Liver (tissue), 9 donors: ENCODE data around the gene ALG9. TPM values are rescaled to one million over a fixed set of nuclear protein-coding genes. Genes with fewer than 3 reads are reported as not detected.

Source experiments
- DNase-seq: peaks from one replicate; pipeline ENCODE4 v3.0.0-alpha.2; 2017; ENCODE audit warnings: low spot score
- H3K27ac ChIP-seq, 2 donors: one replicate each; pipeline ENCODE4 v1.7.0; 2013; ENCODE audit warnings: inconsistent platforms in 2 of 2, low read length in 2 of 2, control low read depth in 1 of 2, low read depth in 1 of 2, mild to moderate bottlenecking in 1 of 2
- H3K27me3 ChIP-seq, 4 donors: one replicate each; pipeline versions ENCODE4 v1.6.1 to v1.7.0; 2013; ENCODE audit warnings: low read length in 3 of 4, inconsistent platforms in 1 of 4, mild to moderate bottlenecking in 1 of 4, moderate library complexity in 1 of 4; ENCODE audit not compliant: control insufficient read depth in 4 of 4, insufficient read depth in 4 of 4
- H3K36me3 ChIP-seq, 4 donors: one replicate each; pipeline versions ENCODE4 v1.6.1 to v1.7.0; 2013; ENCODE audit warnings: low read length in 3 of 4, mild to moderate bottlenecking in 3 of 4, low read depth in 1 of 4, moderate library complexity in 1 of 4; ENCODE audit not compliant: control insufficient read depth in 4 of 4, insufficient read depth in 3 of 4
- H3K4me1 ChIP-seq, 4 donors: one replicate each; pipeline versions ENCODE4 v1.6.1 to v1.7.0; 2013; ENCODE audit warnings: low read length in 3 of 4, mild to moderate bottlenecking in 3 of 4, moderate library complexity in 1 of 4; ENCODE audit not compliant: control insufficient read depth in 4 of 4, insufficient read depth in 4 of 4
- H3K4me3 ChIP-seq, 3 donors: one replicate each; pipeline versions ENCODE4 v1.6.1 to v1.7.0; 2013; ENCODE audit warnings: low read length in 3 of 3, control low read depth in 1 of 3, low read depth in 1 of 3, mild to moderate bottlenecking in 1 of 3
- H3K9ac ChIP-seq, 2 donors: one replicate each; pipeline ENCODE4 v1.7.0; 2013; ENCODE audit warnings: low read length in 2 of 2, mild to moderate bottlenecking in 2 of 2, moderate library complexity in 2 of 2, control low read depth in 1 of 2, low read depth in 1 of 2
- H3K9me3 ChIP-seq, 4 donors: one replicate each; pipeline versions ENCODE4 v1.6.1 to v1.7.0; 2013; ENCODE audit warnings: low read length in 3 of 4; ENCODE audit not compliant: control insufficient read depth in 4 of 4
- ATF3 ChIP-seq: IDR thresholded peaks from 2 replicates; pipeline ENCODE4 v1.6.1; 2016; ENCODE audit warnings: antibody characterized with exemption
- CTCF ChIP-seq: fragments of 150-350 bp; IDR thresholded peaks from 2 replicates; pipeline ENCODE4 v1.5.1; 2017; ENCODE audit warnings: improper control_type of control experiment, low read depth, low read length; ENCODE audit not compliant: missing input control
- EGR1 ChIP-seq, 2 donors: IDR thresholded peaks; 2 replicates each; pipeline ENCODE4 v1.6.1; 2016 to 2018; ENCODE audit warnings: antibody characterized with exemption in 2 of 2, low read depth in 2 of 2
- FOXA1 ChIP-seq: IDR thresholded peaks from 2 replicates; pipeline ENCODE4 v1.6.1; 2016; ENCODE audit warnings: antibody characterized with exemption
- FOXA2 ChIP-seq: IDR thresholded peaks from 2 replicates; pipeline ENCODE4 v1.6.1; 2016; ENCODE audit warnings: antibody characterized with exemption
- GABPA ChIP-seq, 2 donors: IDR thresholded peaks in 1 of 2; conservative IDR thresholded peaks in 1 of 2; 2 replicates each; pipeline ENCODE4 v1.6.1; 2016; ENCODE audit warnings: antibody characterized with exemption in 2 of 2, mild to moderate bottlenecking in 1 of 2, moderate library complexity in 1 of 2
- HNF4A ChIP-seq, 2 donors: conservative IDR thresholded peaks; 2 replicates each; pipeline ENCODE4 v1.6.1; 2016; ENCODE audit warnings: antibody characterized with exemption in 2 of 2, mild to moderate bottlenecking in 2 of 2
- HNF4G ChIP-seq: IDR thresholded peaks from 2 replicates; pipeline ENCODE4 v1.6.1; 2016; ENCODE audit warnings: antibody characterized with exemption
- JUND ChIP-seq, 2 donors: IDR thresholded peaks; 2 replicates each; pipeline ENCODE4 v1.6.1; 2016; ENCODE audit warnings: antibody characterized with exemption in 2 of 2
- MAX ChIP-seq: IDR thresholded peaks from 2 replicates; pipeline ENCODE4 v1.6.1; 2016; ENCODE audit warnings: antibody characterized with exemption
- NR2F2 ChIP-seq: IDR thresholded peaks from 2 replicates; pipeline ENCODE4 v1.6.1; 2016; ENCODE audit warnings: antibody characterized with exemption
- RAD21 ChIP-seq, 2 donors: IDR thresholded peaks; 2 replicates each; pipeline ENCODE4 v1.6.1; 2016; ENCODE audit warnings: antibody characterized with exemption in 2 of 2, mild to moderate bottlenecking in 2 of 2
- REST ChIP-seq: IDR thresholded peaks from 2 replicates; pipeline ENCODE4 v1.6.1; 2016; ENCODE audit warnings: antibody characterized with exemption, mild to moderate bottlenecking
- RXRA ChIP-seq, 2 donors: IDR thresholded peaks; 2 replicates each; pipeline ENCODE4 v1.6.1; 2017 to 2018; ENCODE audit warnings: antibody characterized with exemption in 2 of 2, mild to moderate bottlenecking in 1 of 2
- SP1 ChIP-seq: IDR thresholded peaks from 2 replicates; pipeline ENCODE4 v1.6.1; 2018; ENCODE audit warnings: antibody characterized with exemption, mild to moderate bottlenecking
- TAF1 ChIP-seq: conservative IDR thresholded peaks from 2 replicates; pipeline ENCODE4 v1.6.1; 2016; ENCODE audit warnings: antibody characterized with exemption, mild to moderate bottlenecking
- YY1 ChIP-seq: IDR thresholded peaks from 2 replicates; pipeline ENCODE4 v1.6.1; 2016; ENCODE audit warnings: antibody characterized with exemption, mild to moderate bottlenecking
- ZBTB33 ChIP-seq: IDR thresholded peaks from 2 replicates; pipeline ENCODE4 v1.6.1; 2016; ENCODE audit warnings: antibody characterized with exemption
- WGBS: extraction: QIAGEN DNeasy Blood & Tissue Kit; methylation state at CpG from one replicate; pipeline ENCODE4 v1.1.7; 2013; 5-methylcytosine and 5-hydroxymethylcytosine counted together
- polyA plus RNA-seq, 2 donors: library from polyadenylated mRNA; stranded (reverse) in 1 of 2; unstranded in 1 of 2; fragments of 200-250 nt in 1 of 2; fragments of >200 nt in 1 of 2; fragmentation: Nextera tagmentation in 1 of 2; extraction: Ambion mirVana in 1 of 2; gene quantifications; one replicate each; pipeline versions ENCODE4 v1.2.1 to v1.2.3, GENCODE V29; 2013 to 2015
- total RNA-seq, 2 donors: library from RNA; depleted of rRNA; stranded (reverse); fragments of >200 nt; gene quantifications; one replicate each; pipeline ENCODE4 v1.2.3, GENCODE V29; 2014
- donor health status: healthy.
- donor health status: healthy.
- donor health status: healthy.
- donor health status: healthy.
- donor health status: healthy.

Gene ALG9
- total and polyA plus RNA-seq, 4 donors: 13.7 to 36.3 (median 20.2) TPM

GRCh38 chr11:111918390-111919256, 47.2 kb upstream of the ALG9 start, which contains the start of gene C11orf52:
TSS of gene C11orf52 (plus strand) at chr11:111918913. CDS start at chr11:111918973, 60 bp downstream.
- DNase-seq: peak; percentile 58
- Histone ChIP-seq H3K4me3 (peak within 1 kb of the TSS; percentile 49 to 68 (median 50)), H3K27me3 (no peaks in the 10 kb centered on the region), H3K36me3 (no peaks in the 10 kb centered on the region), H3K27ac (peak within 1 kb of the TSS; percentile 87 to 88), H3K9me3 (no peaks in the 10 kb centered on the region), H3K4me1 (peaks cover 0 to 31% (median 18%) of the 10 kb centered on the region in 4 donors), H3K9ac (peak within 1 kb of the TSS; percentile 22 to 76)
- peak; percentile 89 for TF ChIP-seq REST
- TF ChIP-seq MAX: peak; percentile 76
- peak; percentile 93 for TF ChIP-seq HNF4A (conservative IDR thresholded peaks at IDR 0.05)
- TF ChIP-seq CTCF: peak; percentile 5
- peak; percentile 57 for TF ChIP-seq ZBTB33
- no peak for TF ChIP-seq FOXA1
- peak in 1 of 2 donors; percentile 52 for TF ChIP-seq EGR1 (IDR thresholded peaks at IDR 0.05; ENCODE audit: low read depth in 2 of 2)
- TF ChIP-seq FOXA2: no peak
- TF ChIP-seq SP1: peak; percentile 86
- TF ChIP-seq RAD21 (IDR thresholded peaks at IDR 0.05): peak; percentile 39 to 54
- peak; percentile 63 for TF ChIP-seq YY1
- peak; percentile 41 to 63 for TF ChIP-seq JUND (IDR thresholded peaks at IDR 0.05)
- peak; percentile 73 for TF ChIP-seq HNF4G
- peak; percentile 52 to 72 for TF ChIP-seq RXRA (IDR thresholded peaks at IDR 0.05)
- peak; percentile 62 for TF ChIP-seq TAF1
- TF ChIP-seq GABPA (IDR thresholded peaks at IDR 0.05 in 1 of 2, conservative IDR thresholded peaks at IDR 0.05 in 1 of 2): peak in 1 of 2 donors; percentile 71
- no peak for TF ChIP-seq NR2F2
- TF ChIP-seq ATF3: peak; percentile 14
- 27% methylated on average over 19 of the region's 19 CpGs for WGBS
